Spleen (tissue), 7 donors: Measurements from ENCODE around the gene CPSF4L.

ENCODE experiments used
- POLR2A ChIP-seq, 3 donors: fragments of 450-650 bp; IDR thresholded peaks; one replicate each; pipeline ENCODE4 v1.5.1; 2017; ENCODE audit warnings: antibody characterized with exemption in 3 of 3, mild to moderate bottlenecking in 1 of 3
- TF ChIP-seq, protein P1 (sequence below), 11 experiments: fragments of 200-600 bp in 7 of 11; fragments of 450-650 bp in 4 of 11; sonication (generic) in 4 of 11; IDR thresholded peaks in 8 of 11; conservative IDR thresholded peaks in 3 of 11; 1 replicate in 7 of 11; 2 replicates in 4 of 11; pipeline versions ENCODE4 v1.4.0 to v1.8.0; 2016 to 2021; ENCODE audit warnings: antibody characterized with exemption in 11 of 11, inconsistent platforms in 4 of 11, mild to moderate bottlenecking in 1 of 11
- donor health status: DM: no; HTN: no; CAD: no; lungs with moderate emphysema.
- donor health status: DM: no; HTN: no; CAD: no.
- donor health status: DM: no; HTN: no; CAD: no.

- TF ChIP-seq POLR2A (IDR thresholded peaks at IDR 0.05): no peak
- TF ChIP-seq, protein P1, sequence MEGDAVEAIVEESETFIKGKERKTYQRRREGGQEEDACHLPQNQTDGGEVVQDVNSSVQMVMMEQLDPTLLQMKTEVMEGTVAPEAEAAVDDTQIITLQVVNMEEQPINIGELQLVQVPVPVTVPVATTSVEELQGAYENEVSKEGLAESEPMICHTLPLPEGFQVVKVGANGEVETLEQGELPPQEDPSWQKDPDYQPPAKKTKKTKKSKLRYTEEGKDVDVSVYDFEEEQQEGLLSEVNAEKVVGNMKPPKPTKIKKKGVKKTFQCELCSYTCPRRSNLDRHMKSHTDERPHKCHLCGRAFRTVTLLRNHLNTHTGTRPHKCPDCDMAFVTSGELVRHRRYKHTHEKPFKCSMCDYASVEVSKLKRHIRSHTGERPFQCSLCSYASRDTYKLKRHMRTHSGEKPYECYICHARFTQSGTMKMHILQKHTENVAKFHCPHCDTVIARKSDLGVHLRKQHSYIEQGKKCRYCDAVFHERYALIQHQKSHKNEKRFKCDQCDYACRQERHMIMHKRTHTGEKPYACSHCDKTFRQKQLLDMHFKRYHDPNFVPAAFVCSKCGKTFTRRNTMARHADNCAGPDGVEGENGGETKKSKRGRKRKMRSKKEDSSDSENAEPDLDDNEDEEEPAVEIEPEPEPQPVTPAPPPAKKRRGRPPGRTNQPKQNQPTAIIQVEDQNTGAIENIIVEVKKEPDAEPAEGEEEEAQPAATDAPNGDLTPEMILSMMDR (IDR thresholded peaks at IDR 0.05 in 8 of 11, conservative IDR thresholded peaks at IDR 0.05 in 3 of 11): no peak
These were observed 6.2 kb upstream of the CPSF4L start for GRCh38 chr17:73267648-73268537.
